MCF 10A (cell line): ENCODE data around the gene WNT16. TPM values are rescaled to one million over a fixed set of nuclear protein-coding genes. Genes with fewer than 3 reads are reported as not detected.

Source experiments
- BruUV-seq: library from RNA; stranded (reverse); fragments of 400-500 nt; replicated peaks from 2 replicates; lab custom pipeline; 2021; lab: Mats Ljungman, UMichigan
- CTCF ChIA-PET: fragments of 300-600 bp; sonication (Branson Sonifier 250); formaldehyde crosslinking; extraction: SDS; loops from one replicate; lab custom pipeline; 2021; ENCODE audit warnings: antibody characterized with exemption, inconsistent platforms; lab: Yijun Ruan, JAX
- POLR2A ChIA-PET: fragments of 300-600, 350-650 bp; sonication (Branson Sonifier 250); formaldehyde crosslinking; extraction: SDS; loops from one replicate; lab custom pipeline; 2020; ENCODE audit warnings: antibody characterized with exemption, inconsistent platforms; lab: Yijun Ruan, JAX
- DNase-seq: peaks from one replicate; pipeline ENCODE4 v3.0.0-alpha.2; 2018; ENCODE audit not compliant: unreplicated experiment
- H3K27ac Mint-ChIP-seq: one replicate; pipeline ENCODE4 v1.8.0; 2022; ENCODE audit warnings: mild to moderate bottlenecking, low read depth, mixed read lengths; ENCODE audit not compliant: unreplicated experiment
- H3K27me3 Mint-ChIP-seq: one replicate; pipeline ENCODE4 v1.8.0; 2022; ENCODE audit warnings: mixed read lengths; ENCODE audit not compliant: insufficient read depth, unreplicated experiment
- H3K36me3 Mint-ChIP-seq: one replicate; pipeline ENCODE4 v1.8.0; 2022; ENCODE audit warnings: mild to moderate bottlenecking, moderate library complexity, mixed read lengths; ENCODE audit not compliant: insufficient read depth, unreplicated experiment
- H3K4me1 Mint-ChIP-seq: one replicate; pipeline ENCODE4 v1.8.0; 2022; ENCODE audit warnings: mixed read lengths; ENCODE audit not compliant: insufficient read depth, unreplicated experiment
- H3K4me3 Mint-ChIP-seq: one replicate; pipeline ENCODE4 v1.8.0; 2022; ENCODE audit warnings: mild to moderate bottlenecking, moderate library complexity, mixed read lengths; ENCODE audit not compliant: unreplicated experiment
- H3K9me3 Mint-ChIP-seq: one replicate; pipeline ENCODE4 v1.8.0; 2022; ENCODE audit warnings: mixed read lengths; ENCODE audit not compliant: unreplicated experiment
- CTCF ChIP-seq: fragments of 200-600 bp; IDR thresholded peaks from one replicate; pipeline ENCODE4 v1.8.0; 2022; ENCODE audit warnings: antibody characterized with exemption, mild to moderate bottlenecking; ENCODE audit not compliant: unreplicated experiment
- intact Hi-C: fragments of 100-400 bp; cut with micrococcal nuclease; formaldehyde crosslinking; loops from 2 replicates; pipeline ENCODE4 v1.14.1; 2022
- total RNA-seq: library from RNA; stranded (reverse); gene quantifications from 2 replicates; pipeline ENCODE4 v1.2.3, GENCODE V29; 2022

WNT16 gene
- total RNA-seq, 1 experiment from 2014 or later, result not detected

GRCh38 chr7:121388950-121389349 is 60.1 kb downstream of the WNT16 start:
- H3K4me1 Mint-ChIP-seq, result peaks cover 42% of the 10 kb centered on the region
- H3K4me3 Mint-ChIP-seq, result no peak overlapping the region
- CTCF ChIA-PET, result interaction anchor here (0.6 to 0.9 kb wide), 4 partner anchors 14 to 158 kb away, joined by 3 to 6 read pairs (median 4); no protein-coding TSS in a partner anchor

GRCh38 chr7:121390109-121390508 is 61.3 kb downstream of the WNT16 start:
- ChIA-PET POLR2A (no interaction called here), CTCF (interaction anchor here (0.5 to 2.8 kb wide), 4 partner anchors 7 to 158 kb away, joined by 3 to 8 read pairs (median 4); no protein-coding TSS in a partner anchor)
- TF ChIP-seq CTCF, result no peak
- no TSS peak for BruUV-seq
- H3K27me3 Mint-ChIP-seq, result no peaks in the 10 kb centered on the region
- H3K4me3 Mint-ChIP-seq, result no peak overlapping the region
- H3K36me3 Mint-ChIP-seq, result peaks cover 10% of the 10 kb centered on the region
- H3K27ac Mint-ChIP-seq, result no peak overlapping the region
- intact Hi-C loops, result no loop called here
- H3K9me3 Mint-ChIP-seq, result no peaks in the 10 kb centered on the region
- peaks cover 35% of the 10 kb centered on the region for H3K4me1 Mint-ChIP-seq
- DNase-seq, result no peak

More at GRCh38 chr7:121388950-121389349, 60.1 kb downstream of the WNT16 start:
- TF ChIP-seq CTCF, result no peak
- intact Hi-C loops, result no loop called here
- DNase-seq, result no peak
- no peaks in the 10 kb centered on the region for H3K27me3 Mint-ChIP-seq
- POLR2A ChIA-PET, result no interaction called here
- no peak overlapping the region for H3K27ac Mint-ChIP-seq
- H3K9me3 Mint-ChIP-seq, result no peaks in the 10 kb centered on the region
- peaks cover 10% of the 10 kb centered on the region for H3K36me3 Mint-ChIP-seq
- no TSS peak for BruUV-seq

- no peaks in the 10 kb centered on the region for H3K27me3 Mint-ChIP-seq
- no peak for TF ChIP-seq CTCF
- H3K4me1 Mint-ChIP-seq, result peaks cover 31% of the 10 kb centered on the region
- no peak overlapping the region for H3K27ac Mint-ChIP-seq
- intact Hi-C loops, result no loop called here
- no TSS peak for BruUV-seq
- H3K9me3 Mint-ChIP-seq, result no peaks in the 10 kb centered on the region
- POLR2A ChIA-PET, result no interaction called here
- H3K36me3 Mint-ChIP-seq, result peaks cover 10% of the 10 kb centered on the region
- no peak for DNase-seq
- no peak overlapping the region for H3K4me3 Mint-ChIP-seq
- CTCF ChIA-PET, result interaction anchor here (0.5 to 2.8 kb wide), 4 partner anchors 8 to 157 kb away, joined by 3 to 8 read pairs (median 4); no protein-coding TSS in a partner anchor
Measured at GRCh38 chr7:121390617-121391016, 61.8 kb downstream of the WNT16 start.

Other genes with a start within 250 kb of the WNT16 start
- 56.5 and 64.1 TPM in 2 replicates for gene FAM3C, start 67.3 kb downstream of the WNT16 start, total RNA-seq